ENCODE results near the gene TDRD12. TPM values are rescaled to one million over a fixed set of nuclear protein-coding genes. Genes with fewer than 3 reads are reported as not detected.
"Not testable (repeated sequence)": the region's sequence is repeated elsewhere in the genome, so short reads cannot be mapped to it uniquely, and the experiment has no call there.

Gene TDRD12
- total and polyA plus RNA-seq, 2 donors (not counting 3 experiments of a cell fraction or from before 2014, with no cell fraction given): 0.03 to 0.09 TPM

DNA sequence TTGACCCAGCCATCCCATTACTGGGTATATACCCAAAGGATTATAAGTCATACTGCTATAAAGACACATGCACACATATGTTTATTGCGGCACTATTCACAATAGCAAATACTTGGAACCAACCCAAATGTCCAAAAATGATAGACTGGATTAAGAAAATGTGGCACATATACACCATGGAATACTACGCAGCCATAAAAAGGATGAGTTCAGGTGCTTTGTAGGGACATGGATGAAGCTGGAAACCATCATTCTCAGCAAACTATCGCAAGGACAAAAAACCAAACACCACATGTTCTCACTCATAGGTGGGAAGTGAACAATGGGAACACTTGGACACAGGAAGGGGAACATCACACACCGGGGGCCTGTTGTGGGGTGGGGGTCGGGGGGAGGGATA lies 45.8 kb downstream of the TDRD12 start:
- H3K27me3 ChIP-seq (ENCODE audit: control insufficient read depth in 2 of 2, insufficient read depth in 2 of 2, low read length in 2 of 2); H3K36me3 ChIP-seq (ENCODE audit: control insufficient read depth in 2 of 2, extremely low read depth in 1 of 2, insufficient read depth in 2 of 2, low read length in 2 of 2); H3K4me1 ChIP-seq (ENCODE audit: control insufficient read depth, extremely low read depth, insufficient read depth, low read length); dilution Hi-C loops (cut with MboI; ENCODE audit: extremely low pct_ligation_motif_present, low sequenced_read_pairs); H4K20me1 ChIP-seq (replicated peaks; ENCODE audit: control insufficient read depth, extremely low read depth, insufficient read depth, low read length); DNase-seq (ENCODE audit: low read depth, low spot score); intact Hi-C loops (cut with micrococcal nuclease); H3K79me2 ChIP-seq (ENCODE audit: control insufficient read depth, insufficient read depth, low read length); H3K4me2 ChIP-seq (ENCODE audit: insufficient read depth, low read length); FAIRE-seq; H3K4me3 ChIP-seq (replicated peaks in 1 of 3; ENCODE audit: insufficient read depth in 1 of 3, low read depth in 1 of 3, low read length in 3 of 3); H3K9me3 ChIP-seq (replicated peaks; ENCODE audit: control insufficient read depth, insufficient read depth, low read length); H2AFZ ChIP-seq (ENCODE audit: low read depth, low read length); POLR2A ChIA-PET; H3K9ac ChIP-seq (replicated peaks; ENCODE audit: extremely low read depth, insufficient read depth, low read length); H3K27ac ChIP-seq (ENCODE audit: insufficient read depth, low read depth, low read length); BruUV-seq (replicated peaks); CTCF ChIA-PET; H3K9me1 ChIP-seq (replicated peaks; ENCODE audit: control insufficient read depth, extremely low read depth, insufficient read depth, low read length): not testable (repeated sequence)

DNA sequence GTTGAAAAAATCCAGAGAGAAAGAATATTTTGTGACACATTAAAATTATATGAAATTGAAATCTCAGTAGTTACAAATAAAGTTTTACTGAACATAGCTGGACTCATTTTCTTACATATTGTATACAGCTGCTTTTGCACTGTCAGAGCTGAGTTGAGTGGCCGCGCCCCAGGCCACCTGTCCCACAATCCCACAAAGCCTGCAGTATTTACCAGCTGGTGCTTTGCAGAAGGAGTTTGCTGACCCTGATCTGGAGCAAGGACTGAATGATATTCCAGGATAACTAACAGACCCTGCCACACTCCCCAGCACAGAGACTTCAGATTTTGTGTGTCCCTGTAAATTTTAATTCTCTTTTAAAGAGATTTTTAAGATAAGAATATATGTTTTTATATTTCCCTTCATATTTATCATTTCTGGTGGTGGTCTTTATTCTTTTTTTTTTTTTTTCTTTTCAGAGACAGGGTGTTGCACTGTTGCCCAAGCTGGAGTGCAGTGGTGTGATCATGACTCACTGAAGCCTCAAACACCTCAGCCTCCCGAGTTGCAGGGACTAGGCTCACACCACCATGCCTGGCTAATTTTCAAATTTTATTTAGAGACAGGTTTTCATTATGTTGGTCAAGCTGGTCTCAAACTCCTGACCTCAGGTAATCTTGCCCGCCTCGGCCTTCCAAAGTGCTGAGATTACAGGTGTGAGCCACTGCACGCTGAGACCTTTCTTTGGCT lies 48.5 kb downstream of the TDRD12 start:
- no peak overlapping the region for H3K4me2 ChIP-seq (ENCODE audit: insufficient read depth, low read length)
- no peak overlapping the region for H3K4me3 ChIP-seq (replicated peaks in 1 of 3; ENCODE audit: insufficient read depth in 1 of 3, low read depth in 1 of 3, low read length in 3 of 3)
- no peaks in the 10 kb centered on the region for H3K9me1 ChIP-seq (replicated peaks; ENCODE audit: control insufficient read depth, extremely low read depth, insufficient read depth, low read length)
- H3K36me3 ChIP-seq (ENCODE audit: control insufficient read depth in 2 of 2, extremely low read depth in 1 of 2, insufficient read depth in 2 of 2, low read length in 2 of 2): no peaks in the 10 kb centered on the region
- H3K4me1 ChIP-seq (ENCODE audit: control insufficient read depth, extremely low read depth, insufficient read depth, low read length): no peaks in the 10 kb centered on the region
- ChIA-PET CTCF (no interaction called here), POLR2A (no interaction called here)
- DNase-seq (ENCODE audit: low read depth, low spot score) (no peak), FAIRE-seq (no peak)
- BruUV-seq (replicated peaks): no TSS peak
- no peaks in the 10 kb centered on the region for H3K27me3 ChIP-seq (ENCODE audit: control insufficient read depth in 2 of 2, insufficient read depth in 2 of 2, low read length in 2 of 2)
- intact Hi-C loops (cut with micrococcal nuclease): no loop called here
- dilution Hi-C loops (cut with MboI; ENCODE audit: extremely low pct_ligation_motif_present, low sequenced_read_pairs): no loop called here
- TF ChIP-seq, protein P1, sequence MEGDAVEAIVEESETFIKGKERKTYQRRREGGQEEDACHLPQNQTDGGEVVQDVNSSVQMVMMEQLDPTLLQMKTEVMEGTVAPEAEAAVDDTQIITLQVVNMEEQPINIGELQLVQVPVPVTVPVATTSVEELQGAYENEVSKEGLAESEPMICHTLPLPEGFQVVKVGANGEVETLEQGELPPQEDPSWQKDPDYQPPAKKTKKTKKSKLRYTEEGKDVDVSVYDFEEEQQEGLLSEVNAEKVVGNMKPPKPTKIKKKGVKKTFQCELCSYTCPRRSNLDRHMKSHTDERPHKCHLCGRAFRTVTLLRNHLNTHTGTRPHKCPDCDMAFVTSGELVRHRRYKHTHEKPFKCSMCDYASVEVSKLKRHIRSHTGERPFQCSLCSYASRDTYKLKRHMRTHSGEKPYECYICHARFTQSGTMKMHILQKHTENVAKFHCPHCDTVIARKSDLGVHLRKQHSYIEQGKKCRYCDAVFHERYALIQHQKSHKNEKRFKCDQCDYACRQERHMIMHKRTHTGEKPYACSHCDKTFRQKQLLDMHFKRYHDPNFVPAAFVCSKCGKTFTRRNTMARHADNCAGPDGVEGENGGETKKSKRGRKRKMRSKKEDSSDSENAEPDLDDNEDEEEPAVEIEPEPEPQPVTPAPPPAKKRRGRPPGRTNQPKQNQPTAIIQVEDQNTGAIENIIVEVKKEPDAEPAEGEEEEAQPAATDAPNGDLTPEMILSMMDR (IDR thresholded peaks at IDR 0.05; ENCODE audit: extremely low read depth in 1 of 2, insufficient read depth in 1 of 2, low read depth in 1 of 2, low read length in 2 of 2): no peak
- TF ChIP-seq MAX (IDR thresholded peaks at IDR 0.05; ENCODE audit: insufficient read depth, insufficient read length) (no peak), POLR2AphosphoS5 (IDR thresholded peaks at IDR 0.05; ENCODE audit: insufficient read depth, low read depth, low read length) (no peak), GATA2 (IDR thresholded peaks at IDR 0.05; ENCODE audit: insufficient read depth, insufficient read length, low read depth, low read length) (no peak), EZH2 (IDR thresholded peaks at IDR 0.05; ENCODE audit: borderline replicate concordance, low read depth, low read length, severe bottlenecking) (no peak), POLR2A (IDR thresholded peaks at IDR 0.05; ENCODE audit: low read depth, low read length) (no peak), FOS (IDR thresholded peaks at IDR 0.05; ENCODE audit: borderline replicate concordance, insufficient read depth, low read length) (no peak), MYC (IDR thresholded peaks at IDR 0.05; ENCODE audit: low read depth, low read length) (no peak), JUN (IDR thresholded peaks at IDR 0.05; ENCODE audit: borderline replicate concordance, insufficient read depth, insufficient read length, low read depth) (no peak)
- H3K79me2 ChIP-seq (ENCODE audit: control insufficient read depth, insufficient read depth, low read length): no peaks in the 10 kb centered on the region
- H2AFZ ChIP-seq (ENCODE audit: low read depth, low read length): no peak overlapping the region
- H4K20me1 ChIP-seq (replicated peaks; ENCODE audit: control insufficient read depth, extremely low read depth, insufficient read depth, low read length): no peaks in the 10 kb centered on the region
- no peak overlapping the region for H3K9ac ChIP-seq (replicated peaks; ENCODE audit: extremely low read depth, insufficient read depth, low read length)
- no peaks in the 10 kb centered on the region for H3K9me3 ChIP-seq (replicated peaks; ENCODE audit: control insufficient read depth, insufficient read depth, low read length)
- no peak overlapping the region for H3K27ac ChIP-seq (ENCODE audit: insufficient read depth, low read depth, low read length)
